Skeletal muscle tissue (tissue), 4 donors: ENCODE results near the gene ANTKMT. TPM values are rescaled to one million over a fixed set of nuclear protein-coding genes. Genes with fewer than 3 reads are reported as not detected.

Experiments used
- H3K27ac ChIP-seq: one replicate; pipeline ENCODE4 v1.7.0; 2013; ENCODE audit warnings: mild to moderate bottlenecking, low read depth, low read length, inconsistent platforms
- H3K27me3 ChIP-seq, 3 donors: one replicate each; pipeline ENCODE4 v1.7.0; 2013; ENCODE audit warnings: low read length in 3 of 3; ENCODE audit not compliant: control insufficient read depth in 3 of 3, insufficient read depth in 3 of 3
- H3K36me3 ChIP-seq, 3 donors: one replicate each; pipeline ENCODE4 v1.7.0; 2013; ENCODE audit warnings: low read length in 3 of 3; ENCODE audit not compliant: control insufficient read depth in 3 of 3, insufficient read depth in 3 of 3
- H3K4me1 ChIP-seq, 3 donors: one replicate each; pipeline ENCODE4 v1.7.0; 2013; ENCODE audit warnings: low read length in 3 of 3, mild to moderate bottlenecking in 3 of 3; ENCODE audit not compliant: control insufficient read depth in 3 of 3, insufficient read depth in 3 of 3
- H3K4me3 ChIP-seq, 3 donors: one replicate each; pipeline ENCODE4 v1.7.0; 2013; ENCODE audit warnings: low read length in 3 of 3
- H3K9ac ChIP-seq, 3 donors: one replicate each; pipeline ENCODE4 v1.7.0; 2013; ENCODE audit warnings: low read length in 3 of 3, mild to moderate bottlenecking in 3 of 3, moderate library complexity in 2 of 3, low read depth in 1 of 3
- H3K9me3 ChIP-seq, 3 donors: one replicate each; pipeline ENCODE4 v1.7.0; 2013; ENCODE audit warnings: low read length in 3 of 3; ENCODE audit not compliant: control insufficient read depth in 3 of 3
- total RNA-seq: library from RNA; depleted of rRNA; stranded (reverse); fragments of >200 nt; gene quantifications from one replicate; pipeline ENCODE4 v1.2.3, GENCODE V29; 2014
- donor health status: Osteomylitis.

The ANTKMT gene
- total RNA-seq, 1 donor from 2014 or later = 12.0 TPM

- H3K4me3 ChIP-seq = no peak overlapping the region
- peaks cover 55 to 56% (median 55%) of the 10 kb centered on the region in 3 donors for H3K36me3 ChIP-seq
- H3K9me3 ChIP-seq = no peaks in the 10 kb centered on the region
- peaks cover 2 to 4% (median 4%) of the 10 kb centered on the region in 3 donors for H3K4me1 ChIP-seq
- no peak overlapping the region for H3K27ac ChIP-seq
- H3K27me3 ChIP-seq = peaks cover 0 to 10% (median 0%) of the 10 kb centered on the region in 3 donors
- H3K9ac ChIP-seq = no peak overlapping the region
Observed at GRCh38 chr16:732936-733335, 12.0 kb downstream of the ANTKMT start.

- H3K27me3 ChIP-seq = peaks cover 0 to 7% (median 0%) of the 10 kb centered on the region in 3 donors
- peaks cover under 1 to 1% (median under 1%) of the 10 kb centered on the region in 3 donors for H3K4me1 ChIP-seq
- peaks cover 57 to 58% (median 57%) of the 10 kb centered on the region in 3 donors for H3K36me3 ChIP-seq
- no peaks in the 10 kb centered on the region for H3K9me3 ChIP-seq
- no peak overlapping the region for H3K4me3 ChIP-seq
- no peak overlapping the region for H3K9ac ChIP-seq
- no peak overlapping the region for H3K27ac ChIP-seq
Observed at GRCh38 chr16:733382-734207, 12.6 kb downstream of the ANTKMT start.

DNA sequence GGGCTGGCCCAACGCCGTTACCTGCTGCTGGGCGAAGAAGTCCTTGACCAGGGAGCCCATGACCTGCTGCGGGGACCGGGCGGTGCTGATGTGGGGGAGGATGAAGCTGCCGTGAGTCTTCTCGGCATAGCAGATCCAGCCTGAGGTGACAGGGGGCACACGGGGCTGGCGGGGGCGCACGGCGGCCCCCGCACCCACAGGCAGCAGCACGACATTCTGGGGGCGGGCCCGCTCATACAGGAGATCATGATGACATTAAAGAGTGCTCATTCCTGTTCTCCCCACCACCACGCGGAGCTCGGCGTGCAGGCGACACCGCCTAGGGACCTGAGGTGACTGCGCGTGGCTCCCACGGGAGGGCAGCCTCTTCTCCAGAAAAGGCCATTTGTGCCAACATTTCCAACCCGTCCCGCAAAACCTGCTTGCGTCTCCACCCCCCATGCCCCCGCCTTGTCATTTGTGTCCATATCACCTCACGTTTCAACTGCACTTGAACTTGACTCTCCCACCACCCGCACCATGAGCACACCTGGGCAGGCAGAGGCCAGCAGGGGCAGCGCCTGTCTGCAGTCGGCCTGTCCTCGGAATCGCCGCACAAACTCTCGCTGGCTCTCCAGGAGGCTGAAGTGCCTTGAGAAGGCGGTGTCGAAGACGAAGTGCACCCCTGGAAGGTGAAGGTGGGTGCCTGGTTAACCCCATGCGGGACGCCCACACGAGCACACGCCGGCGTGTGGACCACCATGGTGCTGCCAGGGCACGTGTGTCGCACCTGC lies 13.4 kb downstream of the ANTKMT start:
- Histone ChIP-seq H3K9me3 (no peaks in the 10 kb centered on the region), H3K27me3 (peaks cover 0 to under 1% (median 0%) of the 10 kb centered on the region in 3 donors), H3K4me1 (peaks cover 0 to 1% (median under 1%) of the 10 kb centered on the region in 3 donors), H3K4me3 (no peak overlapping the region), H3K9ac (no peak overlapping the region), H3K36me3 (peaks cover 58 to 60% (median 59%) of the 10 kb centered on the region in 3 donors), H3K27ac (no peak overlapping the region)

DNA sequence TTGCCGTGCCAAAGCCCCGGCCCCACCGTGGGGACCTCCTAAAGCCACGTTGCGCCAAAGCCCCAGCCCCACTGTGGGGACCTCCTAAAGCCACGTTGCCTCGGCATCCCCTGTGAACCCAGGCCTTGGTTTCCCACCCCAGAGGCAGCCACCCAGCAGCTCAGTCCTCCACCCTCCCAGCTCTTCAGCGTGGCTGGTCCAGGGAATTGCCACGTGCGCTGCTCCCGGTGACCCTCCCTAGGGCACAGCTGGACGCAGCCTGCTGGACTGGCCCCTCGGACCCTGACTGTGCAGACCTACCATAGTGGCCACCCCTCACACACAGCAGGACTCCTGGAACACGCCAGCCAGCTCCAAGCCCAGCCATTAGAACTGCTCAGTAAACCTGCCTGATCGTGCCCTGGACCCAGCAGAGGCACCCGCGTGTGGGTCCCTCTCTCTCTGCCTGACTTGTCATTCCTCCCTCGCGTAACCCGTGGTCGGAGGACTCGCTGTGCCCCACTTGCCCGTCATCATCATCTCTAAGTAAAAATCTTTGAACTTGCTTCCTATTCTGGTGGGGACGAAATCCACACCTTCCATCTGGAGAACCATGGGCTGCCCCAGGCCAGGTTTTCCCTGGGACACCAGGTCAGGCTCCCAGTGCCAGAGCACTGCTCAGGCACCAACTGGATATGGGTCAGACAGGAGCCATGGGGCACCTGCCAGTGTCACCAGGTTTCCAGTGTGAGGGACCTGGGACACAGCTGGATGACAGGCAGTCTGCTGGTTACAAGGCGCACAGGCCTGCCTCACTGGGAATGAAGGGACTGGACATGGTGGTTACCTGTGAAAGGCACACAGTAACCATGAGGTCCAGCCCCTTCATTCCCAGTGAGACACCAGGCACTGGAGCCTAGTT lies 14.3 kb downstream of the ANTKMT start:
- no peak overlapping the region for H3K27ac ChIP-seq
- no peak overlapping the region for H3K9ac ChIP-seq
- H3K36me3 ChIP-seq = peaks cover 58 to 61% (median 60%) of the 10 kb centered on the region in 3 donors
- no peak overlapping the region for H3K4me3 ChIP-seq
- no peaks in the 10 kb centered on the region for H3K27me3 ChIP-seq
- no peaks in the 10 kb centered on the region for H3K9me3 ChIP-seq
- H3K4me1 ChIP-seq = peaks cover 8 to 9% (median 9%) of the 10 kb centered on the region in 3 donors

DNA sequence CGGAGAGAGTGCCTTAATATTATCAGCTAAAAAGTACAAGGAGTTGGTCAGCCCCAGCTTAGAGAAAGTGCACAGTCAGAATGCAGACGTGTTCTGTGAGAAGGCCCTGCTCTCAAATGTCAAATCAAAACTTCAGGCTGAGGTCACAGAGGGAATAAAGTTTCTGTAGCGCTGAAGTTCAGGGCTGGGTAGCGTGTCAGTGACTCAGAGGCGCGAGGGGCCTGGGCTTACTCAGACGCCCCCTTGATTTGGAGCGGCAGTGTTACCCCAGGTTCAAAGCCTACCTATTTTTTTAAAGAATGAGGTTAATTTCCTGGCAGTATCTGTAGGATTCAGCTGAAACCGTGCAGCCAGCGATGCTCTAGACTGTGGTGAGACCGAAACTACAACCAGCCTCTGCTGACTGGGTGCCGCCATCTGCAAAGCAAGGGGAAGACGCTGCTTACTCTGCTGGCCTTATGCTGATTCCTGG lies 15.1 kb downstream of the ANTKMT start:
- Histone ChIP-seq H3K27ac (no peak overlapping the region), H3K27me3 (no peaks in the 10 kb centered on the region), H3K9ac (no peak overlapping the region), H3K4me1 (peaks cover 10 to 12% (median 10%) of the 10 kb centered on the region in 3 donors), H3K4me3 (no peak overlapping the region), H3K9me3 (no peaks in the 10 kb centered on the region), H3K36me3 (peaks cover 58 to 61% (median 59%) of the 10 kb centered on the region in 3 donors)

DNA sequence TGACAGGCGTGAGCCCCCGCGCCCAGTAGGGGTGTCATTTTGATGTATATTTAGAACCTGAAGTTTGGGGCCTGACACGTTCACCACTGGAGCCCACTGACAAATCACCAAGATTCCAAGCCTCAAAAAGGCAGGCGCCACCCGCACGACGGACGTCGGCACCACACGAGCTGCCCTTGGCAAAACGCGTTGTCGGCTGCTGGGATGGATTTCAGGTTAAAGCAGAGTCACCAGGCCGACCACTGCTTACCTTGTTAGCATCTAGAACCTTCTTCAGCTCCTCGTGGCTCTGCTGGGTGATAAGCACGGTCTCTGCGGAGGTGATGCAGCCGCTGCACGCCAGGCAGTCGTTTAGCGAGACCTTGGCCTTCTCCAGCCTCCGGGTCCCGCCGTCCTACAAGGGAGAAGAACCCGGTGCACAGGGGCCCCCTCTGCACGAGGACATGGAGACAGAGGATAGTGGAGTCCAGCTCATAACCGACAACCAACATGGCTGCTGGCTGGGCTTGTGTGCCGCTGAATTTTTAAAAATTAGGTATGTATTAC lies 16.1 kb downstream of the ANTKMT start:
- peaks cover 13 to 16% (median 14%) of the 10 kb centered on the region in 3 donors for H3K4me1 ChIP-seq
- no peak overlapping the region for H3K4me3 ChIP-seq
- H3K9ac ChIP-seq = no peak overlapping the region
- H3K9me3 ChIP-seq = no peaks in the 10 kb centered on the region
- no peak overlapping the region for H3K27ac ChIP-seq
- H3K27me3 ChIP-seq = peaks cover 0 to under 1% (median 0%) of the 10 kb centered on the region in 3 donors
- H3K36me3 ChIP-seq = peaks cover 53 to 58% (median 55%) of the 10 kb centered on the region in 3 donors

DNA sequence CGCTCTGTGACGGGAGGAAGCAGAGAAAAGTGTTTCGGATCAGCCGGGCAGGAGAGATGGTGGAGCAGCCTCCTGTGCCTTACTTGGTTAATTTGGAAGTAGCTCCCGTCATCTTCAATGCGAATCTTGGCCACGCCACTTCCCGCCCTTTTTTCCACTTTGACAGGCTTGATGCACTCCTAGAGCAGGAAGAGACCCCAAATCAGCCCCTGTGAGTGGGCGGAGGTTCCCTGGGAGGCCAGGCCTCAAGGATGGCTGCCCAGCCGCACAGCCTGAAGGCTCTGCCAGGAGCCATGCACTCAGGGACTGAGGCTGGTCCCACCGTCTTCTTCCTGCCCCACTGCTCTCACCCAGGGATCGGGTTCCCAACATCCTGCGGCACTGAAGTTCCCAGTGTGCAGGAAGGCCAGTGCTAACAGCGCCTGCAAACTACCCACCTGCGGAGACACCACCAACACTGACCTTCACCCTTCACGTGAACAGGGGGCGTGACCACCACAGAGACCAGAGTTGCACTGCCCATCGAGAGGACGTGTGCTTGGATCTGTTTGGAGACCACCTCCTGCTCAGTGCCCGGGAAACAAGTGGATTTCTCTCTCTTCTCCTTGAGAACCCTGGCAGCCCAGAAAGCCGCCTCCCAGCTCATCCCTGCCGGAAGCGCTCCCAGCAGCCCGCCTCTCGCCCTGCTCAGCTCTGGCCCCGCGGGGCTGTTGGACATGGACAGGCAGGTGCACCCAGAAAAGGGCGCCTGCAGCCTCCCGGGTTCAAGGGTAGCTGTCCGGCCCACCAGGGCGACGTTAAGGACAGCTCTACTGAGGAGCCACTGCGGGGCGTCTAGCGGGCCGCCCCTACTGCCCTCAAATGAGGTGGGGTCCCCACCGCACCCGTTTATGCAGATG lies 18.9 kb downstream of the ANTKMT start:
- Histone ChIP-seq H3K4me1 (peaks cover 13 to 16% (median 14%) of the 10 kb centered on the region in 3 donors), H3K27me3 (peaks cover 0 to 15% (median 4%) of the 10 kb centered on the region in 3 donors), H3K36me3 (peaks cover 31 to 33% (median 33%) of the 10 kb centered on the region in 3 donors), H3K9ac (peak overlapping the region; percentile 83 to 92 (median 88)), H3K9me3 (no peaks in the 10 kb centered on the region), H3K4me3 (peak overlapping the region; percentile 72 to 86 (median 81)), H3K27ac (no peak overlapping the region)

DNA sequence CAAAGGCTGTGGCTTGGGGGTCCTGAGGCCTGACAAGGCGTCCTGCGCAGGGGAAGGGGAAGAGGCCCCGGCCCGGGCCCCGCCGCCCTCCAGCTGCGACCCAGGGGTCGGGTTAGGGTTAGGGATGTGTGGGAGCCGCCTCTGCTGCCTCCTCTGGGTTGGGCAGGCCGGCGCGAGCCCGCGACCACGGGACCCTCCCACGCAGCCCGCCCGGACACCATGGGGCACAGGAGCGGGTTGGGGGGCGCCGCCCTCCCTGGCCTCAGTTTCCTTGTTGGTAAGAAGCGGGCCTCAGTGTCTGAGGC lies 19.5 kb downstream of the ANTKMT start:
- H3K4me3 ChIP-seq = peak overlapping the region; percentile 72 to 86 (median 81)
- peaks cover 13 to 16% (median 14%) of the 10 kb centered on the region in 3 donors for H3K4me1 ChIP-seq
- H3K9me3 ChIP-seq = no peaks in the 10 kb centered on the region
- H3K36me3 ChIP-seq = peaks cover 25 to 27% (median 27%) of the 10 kb centered on the region in 3 donors
- H3K27me3 ChIP-seq = peaks cover 0 to 15% (median 4%) of the 10 kb centered on the region in 3 donors
- H3K9ac ChIP-seq = peak overlapping the region; percentile 83 to 92 (median 88)
- H3K27ac ChIP-seq = peak overlapping the region; percentile 47
